ENCODE results near the gene NPHP1. TPM values are rescaled to one million over a fixed set of nuclear protein-coding genes. Genes with fewer than 3 reads are reported as not detected.

Gene NPHP1
- total and polyA plus RNA-seq, 2 experiments from 2014 or later: 3.1 to 10.9 TPM

- Histone ChIP-seq H2AFZ (no peak overlapping the region), H3K79me2 (ENCODE audit: insufficient read depth) (no peaks in the 10 kb centered on the region), H3F3A (ENCODE audit: insufficient read depth) (peaks cover 18% of the 10 kb centered on the region), H3K4me3 (no peak overlapping the region), H3K9me3 (ENCODE audit: low read depth) (no peaks in the 10 kb centered on the region), H3K27ac (no peak overlapping the region; the same call in 1 of the 2 replicates), H3K9ac (no peak overlapping the region), H3K9me2 (ENCODE audit: insufficient read depth) (no peaks in the 10 kb centered on the region), H4K20me1 (ENCODE audit: insufficient read depth) (no peaks in the 10 kb centered on the region), H3K4me2 (ENCODE audit: unreplicated experiment) (no peak overlapping the region), H3K36me3 (ENCODE audit: low read depth) (no peaks in the 10 kb centered on the region), H3K4me1 (ENCODE audit: insufficient read depth) (peaks cover 29% of the 10 kb centered on the region), H3K27me3 (replicated peaks; ENCODE audit: insufficient read depth) (no peaks in the 10 kb centered on the region)
- 96 to 98% methylated on average over 4 of the region's 4 CpGs for WGBS, 2 experiments (ENCODE audit: low coverage in 1 of 2, low lambda C conversion rate in 2 of 2, missing lambda C conversion rate in 2 of 2)
- TF ChIP-seq EZH2 (IDR thresholded peaks at IDR 0.05; ENCODE audit: insufficient read depth, poor library complexity, severe bottlenecking): no peak
- TF ChIP-seq EZH2phosphoT487 (IDR thresholded peaks at IDR 0.05; ENCODE audit: insufficient read depth, low read depth): no peak
- no peak for DNase-seq
- in situ Hi-C loops (cut with MboI): no loop called here
Measured at GRCh38 chr2:110124038-110124825, 80.6 kb downstream of the NPHP1 start.

- in situ Hi-C loops (cut with MboI): no loop called here
Measured at GRCh38 chr2:110121592-110121991, 83.2 kb downstream of the NPHP1 start.

GRCh38 chr2:110121052-110121334 is 83.8 kb downstream of the NPHP1 start:
- H3K4me1 ChIP-seq (ENCODE audit: insufficient read depth): peaks cover 28% of the 10 kb centered on the region
- in situ Hi-C loops (cut with MboI): no loop called here

More at GRCh38 chr2:110121592-110121991, 83.2 kb downstream of the NPHP1 start:
- no peaks in the 10 kb centered on the region for H3K27me3 ChIP-seq (replicated peaks; ENCODE audit: insufficient read depth)
- no peak overlapping the region for H3K9ac ChIP-seq
- H3K9me2 ChIP-seq (ENCODE audit: insufficient read depth): no peaks in the 10 kb centered on the region
- no peaks in the 10 kb centered on the region for H3K36me3 ChIP-seq (ENCODE audit: low read depth)
- no peak overlapping the region for H3K4me3 ChIP-seq
- no peak for TF ChIP-seq EZH2phosphoT487 (IDR thresholded peaks at IDR 0.05; ENCODE audit: insufficient read depth, low read depth)
- TF ChIP-seq EZH2 (IDR thresholded peaks at IDR 0.05; ENCODE audit: insufficient read depth, poor library complexity, severe bottlenecking): no peak
- DNase-seq: no peak
- WGBS, 2 experiments (ENCODE audit: low coverage in 1 of 2, low lambda C conversion rate in 2 of 2, missing lambda C conversion rate in 2 of 2): 89 to 91% methylated on average over 3 of the region's 3 CpGs
- H2AFZ ChIP-seq: no peak overlapping the region
- H3K4me1 ChIP-seq (ENCODE audit: insufficient read depth): peaks cover 28% of the 10 kb centered on the region
- H3K27ac ChIP-seq: no peak overlapping the region
- no peaks in the 10 kb centered on the region for H3K9me3 ChIP-seq (ENCODE audit: low read depth)
- no peak overlapping the region for H3K4me2 ChIP-seq (ENCODE audit: unreplicated experiment)
- no peaks in the 10 kb centered on the region for H3K79me2 ChIP-seq (ENCODE audit: insufficient read depth)
- no peaks in the 10 kb centered on the region for H4K20me1 ChIP-seq (ENCODE audit: insufficient read depth)
- peaks cover 17% of the 10 kb centered on the region for H3F3A ChIP-seq (ENCODE audit: insufficient read depth)

GRCh38 chr2:110120171-110121051 is 84.4 kb downstream of the NPHP1 start:
- in situ Hi-C loops (cut with MboI): no loop called here
- Histone ChIP-seq H3K4me3 (no peak overlapping the region), H3F3A (ENCODE audit: insufficient read depth) (peaks cover 5% of the 10 kb centered on the region), H3K4me1 (ENCODE audit: insufficient read depth) (peaks cover 24% of the 10 kb centered on the region), H3K27me3 (replicated peaks; ENCODE audit: insufficient read depth) (no peaks in the 10 kb centered on the region), H3K9me2 (ENCODE audit: insufficient read depth) (no peaks in the 10 kb centered on the region), H3K79me2 (ENCODE audit: insufficient read depth) (0 out of 2 replicates have a peak, but pooled peaks cover 2% of the 10 kb centered on the region), H3K27ac (no peak overlapping the region), H3K9me3 (ENCODE audit: low read depth) (no peaks in the 10 kb centered on the region), H3K36me3 (ENCODE audit: low read depth) (no peaks in the 10 kb centered on the region), H4K20me1 (ENCODE audit: insufficient read depth) (no peaks in the 10 kb centered on the region), H3K4me2 (ENCODE audit: unreplicated experiment) (no peak overlapping the region), H2AFZ (no peak overlapping the region), H3K9ac (no peak overlapping the region)
- WGBS, 2 experiments (ENCODE audit: low coverage in 1 of 2, low lambda C conversion rate in 2 of 2, missing lambda C conversion rate in 2 of 2): 65 to 76% methylated on average over 10 to 11 of the region's 11 CpGs
- TF ChIP-seq EZH2 (IDR thresholded peaks at IDR 0.05; ENCODE audit: insufficient read depth, poor library complexity, severe bottlenecking) (no peak), EZH2phosphoT487 (IDR thresholded peaks at IDR 0.05; ENCODE audit: insufficient read depth, low read depth) (no peak)
- DNase-seq: peak; percentile 16

More at GRCh38 chr2:110121052-110121334, 83.8 kb downstream of the NPHP1 start:
- H3K27me3 ChIP-seq (replicated peaks; ENCODE audit: insufficient read depth): no peaks in the 10 kb centered on the region
- H3K27ac ChIP-seq: no peak overlapping the region
- DNase-seq: peak; percentile 12
- peaks cover 11% of the 10 kb centered on the region for H3F3A ChIP-seq (ENCODE audit: insufficient read depth)
- H3K9ac ChIP-seq: no peak overlapping the region
- H2AFZ ChIP-seq: no peak overlapping the region
- no peaks in the 10 kb centered on the region for H3K9me2 ChIP-seq (ENCODE audit: insufficient read depth)
- H3K4me3 ChIP-seq: no peak overlapping the region
- H3K79me2 ChIP-seq (ENCODE audit: insufficient read depth): no peaks in the 10 kb centered on the region
- TF ChIP-seq EZH2phosphoT487 (IDR thresholded peaks at IDR 0.05; ENCODE audit: insufficient read depth, low read depth) (no peak), EZH2 (IDR thresholded peaks at IDR 0.05; ENCODE audit: insufficient read depth, poor library complexity, severe bottlenecking) (no peak)
- WGBS, 2 experiments (ENCODE audit: low coverage in 1 of 2, low lambda C conversion rate in 2 of 2, missing lambda C conversion rate in 2 of 2): 51 to 54% methylated on average over 2 of the region's 2 CpGs
- no peaks in the 10 kb centered on the region for H4K20me1 ChIP-seq (ENCODE audit: insufficient read depth)
- H3K9me3 ChIP-seq (ENCODE audit: low read depth): no peaks in the 10 kb centered on the region
- no peak overlapping the region for H3K4me2 ChIP-seq (ENCODE audit: unreplicated experiment)
- no peaks in the 10 kb centered on the region for H3K36me3 ChIP-seq (ENCODE audit: low read depth)
